ENCODE results near the gene RPS16. TPM values are rescaled to one million over a fixed set of nuclear protein-coding genes. Genes with fewer than 3 reads are reported as not detected.

RPS16 gene
- total RNA-seq, 6 experiments from 2014 or later, result 448 to 643 (median 568) TPM

- 58% methylated on average over 2 of the region's 15 CpGs for WGBS (ENCODE audit: insufficient coverage, low coverage, low lambda C conversion rate, missing lambda C conversion rate)
- Histone ChIP-seq H3K27me3 (no peaks in the 10 kb centered on the region), H3K9me3 (no peaks in the 10 kb centered on the region), H3K4me1 (no peaks in the 10 kb centered on the region), H3K27ac (no peak overlapping the region), H3K36me3 (no peaks in the 10 kb centered on the region), H3K4me3 (no peak overlapping the region)
- DNase-seq (no peak), ATAC-seq (no peak)
- TF ChIP-seq POLR2A (IDR thresholded peaks at IDR 0.05), result no peak
- TF ChIP-seq, protein P1, sequence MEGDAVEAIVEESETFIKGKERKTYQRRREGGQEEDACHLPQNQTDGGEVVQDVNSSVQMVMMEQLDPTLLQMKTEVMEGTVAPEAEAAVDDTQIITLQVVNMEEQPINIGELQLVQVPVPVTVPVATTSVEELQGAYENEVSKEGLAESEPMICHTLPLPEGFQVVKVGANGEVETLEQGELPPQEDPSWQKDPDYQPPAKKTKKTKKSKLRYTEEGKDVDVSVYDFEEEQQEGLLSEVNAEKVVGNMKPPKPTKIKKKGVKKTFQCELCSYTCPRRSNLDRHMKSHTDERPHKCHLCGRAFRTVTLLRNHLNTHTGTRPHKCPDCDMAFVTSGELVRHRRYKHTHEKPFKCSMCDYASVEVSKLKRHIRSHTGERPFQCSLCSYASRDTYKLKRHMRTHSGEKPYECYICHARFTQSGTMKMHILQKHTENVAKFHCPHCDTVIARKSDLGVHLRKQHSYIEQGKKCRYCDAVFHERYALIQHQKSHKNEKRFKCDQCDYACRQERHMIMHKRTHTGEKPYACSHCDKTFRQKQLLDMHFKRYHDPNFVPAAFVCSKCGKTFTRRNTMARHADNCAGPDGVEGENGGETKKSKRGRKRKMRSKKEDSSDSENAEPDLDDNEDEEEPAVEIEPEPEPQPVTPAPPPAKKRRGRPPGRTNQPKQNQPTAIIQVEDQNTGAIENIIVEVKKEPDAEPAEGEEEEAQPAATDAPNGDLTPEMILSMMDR (IDR thresholded peaks at IDR 0.05), result no peak
- intact Hi-C loops (cut with DNase I), result no loop called here
Observed at GRCh38 chr19:39420769-39421168, 15.0 kb downstream of the RPS16 start.

- DNase-seq (no peak), ATAC-seq (no peak)
- no peak for TF ChIP-seq POLR2A (IDR thresholded peaks at IDR 0.05)
- TF ChIP-seq, protein P1 (IDR thresholded peaks at IDR 0.05), result no peak
- Histone ChIP-seq H3K9me3 (no peaks in the 10 kb centered on the region), H3K27ac (no peak overlapping the region), H3K36me3 (no peaks in the 10 kb centered on the region), H3K4me3 (no peak overlapping the region), H3K4me1 (no peaks in the 10 kb centered on the region), H3K27me3 (no peaks in the 10 kb centered on the region)
- intact Hi-C loops (cut with DNase I), result no loop called here
- WGBS (ENCODE audit: insufficient coverage, low coverage, low lambda C conversion rate, missing lambda C conversion rate), result 72% methylated on average over 3 of the region's 9 CpGs
Observed at GRCh38 chr19:39419003-39419402, 16.7 kb downstream of the RPS16 start.

GRCh38 chr19:39417463-39418181 is 18.1 kb downstream of the RPS16 start:
- ATAC-seq (no peak), DNase-seq (no peak)
- no peaks in the 10 kb centered on the region for H3K36me3 ChIP-seq
- no peaks in the 10 kb centered on the region for H3K27me3 ChIP-seq
- intact Hi-C loops (cut with DNase I), result no loop called here
- peaks cover 0 to 5% (median 0%) of the 10 kb centered on the region in 4 donors for H3K4me1 ChIP-seq
- H3K9me3 ChIP-seq, result no peaks in the 10 kb centered on the region
- TF ChIP-seq, protein P1 (IDR thresholded peaks at IDR 0.05), result no peak
- no peak for TF ChIP-seq POLR2A (IDR thresholded peaks at IDR 0.05)
- H3K4me3 ChIP-seq, result no peak overlapping the region
- WGBS (ENCODE audit: insufficient coverage, low coverage, low lambda C conversion rate, missing lambda C conversion rate), result 92% methylated on average over 12 of the region's 30 CpGs
- no peak overlapping the region for H3K27ac ChIP-seq

GRCh38 chr19:39416152-39417120 is 19.3 kb downstream of the RPS16 start:
- H3K36me3 ChIP-seq, result no peaks in the 10 kb centered on the region
- H3K4me3 ChIP-seq, result no peak overlapping the region
- 60% methylated on average over 2 of the region's 27 CpGs for WGBS (ENCODE audit: insufficient coverage, low coverage, low lambda C conversion rate, missing lambda C conversion rate)

More at GRCh38 chr19:39416152-39417120, 19.3 kb downstream of the RPS16 start:
- DNase-seq, result no peak
- ATAC-seq, result no peak
- intact Hi-C loops (cut with DNase I), result no loop called here
- TF ChIP-seq, protein P1 (IDR thresholded peaks at IDR 0.05), result no peak
- TF ChIP-seq POLR2A (IDR thresholded peaks at IDR 0.05), result no peak
- no peak overlapping the region for H3K27ac ChIP-seq
- H3K4me1 ChIP-seq, result peaks cover 0 to 9% (median 0%) of the 10 kb centered on the region in 4 donors
- H3K27me3 ChIP-seq, result no peaks in the 10 kb centered on the region
- H3K9me3 ChIP-seq, result no peaks in the 10 kb centered on the region

Measured in right lobe of liver (tissue), 6 donors.